Ovary (tissue), 9 donors: Measurements from ENCODE around the gene CASTOR1. TPM values are rescaled to one million over a fixed set of nuclear protein-coding genes. Genes with fewer than 3 reads are reported as not detected.
A peak's percentile ranks its signal among the peaks of the same experiment; 100 is the strongest.

Experiments
- DNase-seq, 5 donors: peaks; one replicate each; pipeline ENCODE4 v3.0.0-alpha.2; 2019 to 2020
- H3K27ac ChIP-seq, 2 donors: fragments of 200-600 bp; one replicate each; pipeline versions ENCODE4 v1.5.1 to v1.8.0; 2019 to 2022
- H3K27me3 ChIP-seq: fragments of 200-600 bp; one replicate; pipeline ENCODE4 v1.8.0; 2022
- H3K36me3 ChIP-seq: fragments of 200-600 bp; sonication (generic); one replicate; pipeline ENCODE4 v1.5.1; 2019
- H3K4me1 ChIP-seq: one replicate; pipeline ENCODE4 v1.8.1; 2013; ENCODE audit warnings: mild to moderate bottlenecking, moderate library complexity; ENCODE audit not compliant: insufficient read depth
- H3K4me3 ChIP-seq: fragments of 200-600 bp; sonication (generic); one replicate; pipeline ENCODE4 v1.5.1; 2017
- H3K9me3 ChIP-seq, 2 donors: fragments of 200-600 bp in 1 of 2; sonication (generic) in 1 of 2; one replicate each; pipeline versions ENCODE4 v1.5.1 to v1.8.1; 2013 to 2019; ENCODE audit warnings: mild to moderate bottlenecking in 1 of 2, moderate library complexity in 1 of 2
- EP300 ChIP-seq: sonication (generic); formaldehyde crosslinking; IDR thresholded peaks from one replicate; pipeline ENCODE4 v1.6.1; 2017; ENCODE audit warnings: antibody characterized with exemption
- POLR2A ChIP-seq: fragments of 450-650 bp; IDR thresholded peaks from one replicate; pipeline ENCODE4 v1.6.1; 2017; ENCODE audit warnings: antibody characterized with exemption, mild to moderate bottlenecking, moderate library complexity
- WGBS, 3 donors: extraction: QIAGEN DNeasy Blood & Tissue Kit in 1 of 3; methylation state at CpG; one replicate each; pipeline versions ENCODE4 v1.1.5 to v1.1.7; 2013 to 2017; 5-methylcytosine and 5-hydroxymethylcytosine counted together
- intact Hi-C, 4 donors: fragments of 100-400 bp; cut with DNase I; formaldehyde crosslinking; loops; one replicate each; pipeline versions ENCODE4 v1.11.0 to v1.15.1; 2022 to 2023
- polyA plus RNA-seq, 2 donors: library from polyadenylated mRNA; stranded (reverse); fragments of 200-250 nt in 1 of 2; fragments of 350-450 nt in 1 of 2; fragmentation: Illumina TruSeq in 1 of 2; extraction: RNeasy Lipid Tissue Mini Kit (QIAGEN cat#74804) in 1 of 2; gene quantifications; one replicate each; pipeline ENCODE4 v1.2.3, GENCODE V29; 2013 to 2014
- total RNA-seq, 7 donors: library from RNA; depleted of rRNA in 2 of 7; stranded (reverse); fragments of >200 nt in 2 of 7; fragmentation: NEBNext Ultra II Directional in 3 of 7; extraction: Animal tissue kit (Norgen Biotek cat#: 25700) in 3 of 7; gene quantifications; one replicate each; pipeline versions ENCODE4 v1.1.0 to v1.2.4, GENCODE V29; 2016 to 2023
- TF ChIP-seq, protein P1 (sequence below), 3 donors: fragments of 450-650 bp in 2 of 3; fragments of 200-600 bp in 1 of 3; IDR thresholded peaks; one replicate each; pipeline versions ENCODE4 v1.5.1 to v1.8.0; 2016 to 2022; ENCODE audit warnings: antibody characterized with exemption in 3 of 3, mild to moderate bottlenecking in 1 of 3
- donor health status: DM: no; HTN: no; CAD: no; lungs with moderate emphysema.
- donor health status: DM: no; HTN: no; CAD: no.
- donor health status: Bipolar disorder and iron deficiency.
- donor health status: DM: yes; HTN: yes; CAD: no.
- donor health status: DM: no; HTN: no; CAD: no.
- donor health status: DM: yes; HTN: yes; CAD: no.

CASTOR1 gene
- total and polyA plus RNA-seq, 9 donors = 3.1 to 31.2 (median 20.6) TPM

DNA sequence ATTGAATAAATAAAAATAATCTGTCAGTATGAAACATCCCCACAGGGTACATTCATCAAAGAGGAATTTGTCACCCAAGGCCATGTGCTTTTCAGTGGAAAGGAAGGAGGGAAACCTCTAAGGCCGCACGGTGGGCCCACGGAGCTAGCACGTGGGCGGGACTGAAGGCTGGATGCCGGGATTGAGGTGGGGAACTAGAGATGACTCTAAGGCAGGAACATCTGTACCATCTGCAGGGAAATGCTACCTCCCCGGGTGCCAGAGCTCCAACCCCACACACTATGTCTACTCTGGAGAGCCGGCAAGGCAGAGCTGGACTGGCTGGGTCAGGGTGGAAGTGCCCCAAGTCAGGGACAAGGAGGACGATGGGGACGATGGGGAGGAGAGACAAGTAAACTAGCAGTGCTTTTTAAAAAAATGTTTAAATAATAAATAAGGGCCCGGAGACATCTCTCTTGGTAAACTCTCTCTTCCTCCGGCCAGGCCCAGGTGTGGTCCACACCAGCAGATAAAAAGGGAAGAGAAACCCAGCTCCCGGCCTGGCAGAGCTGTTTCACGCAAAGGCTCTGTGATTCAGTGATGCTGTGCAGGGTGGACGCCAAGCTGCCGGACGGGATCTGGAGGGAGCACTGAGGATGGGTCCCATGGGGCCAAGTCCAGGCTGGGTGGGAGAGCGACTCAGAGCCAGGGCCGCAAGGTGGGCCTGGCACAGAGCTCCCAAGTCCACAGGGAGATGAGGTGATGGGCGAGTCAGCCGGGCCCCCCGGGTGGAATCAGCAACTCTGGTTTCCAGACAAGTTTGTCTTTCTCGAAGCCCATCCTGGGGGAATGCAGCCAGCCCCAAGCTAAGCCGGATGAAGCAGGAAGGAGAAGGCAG lies 48.5 kb downstream of the CASTOR1 start:
- 75 to 80% (median 78%) methylated on average over 24 of the region's 24 CpGs for WGBS, 3 donors
- intact Hi-C loops = loop anchor here in 1 of 4 donors (5.0 kb wide), 1 partner anchor 33 kb away; no protein-coding TSS in a partner anchor
- no peak for DNase-seq
- TF ChIP-seq EP300 (no peak), POLR2A (no peak)
- TF ChIP-seq, protein P1, sequence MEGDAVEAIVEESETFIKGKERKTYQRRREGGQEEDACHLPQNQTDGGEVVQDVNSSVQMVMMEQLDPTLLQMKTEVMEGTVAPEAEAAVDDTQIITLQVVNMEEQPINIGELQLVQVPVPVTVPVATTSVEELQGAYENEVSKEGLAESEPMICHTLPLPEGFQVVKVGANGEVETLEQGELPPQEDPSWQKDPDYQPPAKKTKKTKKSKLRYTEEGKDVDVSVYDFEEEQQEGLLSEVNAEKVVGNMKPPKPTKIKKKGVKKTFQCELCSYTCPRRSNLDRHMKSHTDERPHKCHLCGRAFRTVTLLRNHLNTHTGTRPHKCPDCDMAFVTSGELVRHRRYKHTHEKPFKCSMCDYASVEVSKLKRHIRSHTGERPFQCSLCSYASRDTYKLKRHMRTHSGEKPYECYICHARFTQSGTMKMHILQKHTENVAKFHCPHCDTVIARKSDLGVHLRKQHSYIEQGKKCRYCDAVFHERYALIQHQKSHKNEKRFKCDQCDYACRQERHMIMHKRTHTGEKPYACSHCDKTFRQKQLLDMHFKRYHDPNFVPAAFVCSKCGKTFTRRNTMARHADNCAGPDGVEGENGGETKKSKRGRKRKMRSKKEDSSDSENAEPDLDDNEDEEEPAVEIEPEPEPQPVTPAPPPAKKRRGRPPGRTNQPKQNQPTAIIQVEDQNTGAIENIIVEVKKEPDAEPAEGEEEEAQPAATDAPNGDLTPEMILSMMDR (IDR thresholded peaks at IDR 0.05) = no peak
- peaks cover 8% of the 10 kb centered on the region for H3K4me1 ChIP-seq
- H3K27ac ChIP-seq = no peak overlapping the region
- no peak overlapping the region for H3K4me3 ChIP-seq
- no peaks in the 10 kb centered on the region for H3K27me3 ChIP-seq
- H3K36me3 ChIP-seq = no peaks in the 10 kb centered on the region
- H3K9me3 ChIP-seq = no peaks in the 10 kb centered on the region

DNA sequence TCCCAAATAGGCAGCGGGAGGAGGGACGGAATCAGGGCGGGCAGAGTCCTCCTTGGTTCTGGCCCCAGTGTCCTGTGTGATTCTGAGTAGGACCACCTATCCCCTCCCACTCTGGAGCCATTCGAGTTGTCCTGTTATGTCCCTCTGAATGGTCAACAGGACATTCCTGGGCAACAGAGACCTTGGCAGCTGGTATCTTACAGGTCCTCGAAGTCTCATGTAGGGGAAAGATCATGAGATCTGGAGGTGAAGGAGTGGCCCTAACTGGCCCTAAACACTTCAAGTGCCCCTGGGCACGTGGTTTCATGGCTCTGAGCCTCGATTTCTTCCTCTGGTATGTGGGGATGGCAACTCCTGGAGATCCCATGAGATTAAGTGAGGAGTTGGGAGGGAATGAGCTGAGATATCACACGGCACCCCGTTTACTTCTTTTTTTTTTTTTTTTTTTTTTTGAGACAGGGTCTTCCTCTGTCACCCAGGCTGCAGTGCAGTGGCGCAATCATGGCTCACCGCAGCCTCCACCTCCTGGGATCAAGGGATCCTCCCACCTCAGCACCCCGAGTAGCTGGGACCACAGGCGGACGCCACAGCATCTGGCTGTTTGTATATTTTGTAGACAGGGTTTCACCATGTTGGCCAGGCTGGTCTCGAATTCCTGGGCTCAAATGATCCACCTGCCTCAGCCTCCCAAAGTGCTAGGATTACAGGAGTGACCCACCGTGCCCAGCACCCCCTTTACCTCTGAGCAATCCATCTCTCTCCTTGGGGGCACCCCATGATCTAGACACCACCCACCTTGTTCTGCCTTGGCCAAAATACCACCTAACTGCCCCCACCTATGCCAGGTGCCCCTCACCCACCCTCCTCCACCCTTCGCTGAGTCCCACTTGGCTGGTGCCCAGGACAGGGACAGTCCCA lies 49.6 kb downstream of the CASTOR1 start:
- no peaks in the 10 kb centered on the region for H3K9me3 ChIP-seq
- intact Hi-C loops = loop anchor here in 1 of 4 donors (5.0 kb wide), 1 partner anchor 32 kb away; no protein-coding TSS in a partner anchor
- no peak overlapping the region for H3K27ac ChIP-seq
- no peak for DNase-seq
- no peak overlapping the region for H3K4me3 ChIP-seq
- H3K27me3 ChIP-seq = no peaks in the 10 kb centered on the region
- H3K4me1 ChIP-seq = peaks cover 5% of the 10 kb centered on the region
- 70 to 83% (median 76%) methylated on average over 17 of the region's 17 CpGs for WGBS, 3 donors
- TF ChIP-seq, protein P1 (IDR thresholded peaks at IDR 0.05) = no peak
- TF ChIP-seq POLR2A (no peak), EP300 (no peak)
- H3K36me3 ChIP-seq = no peaks in the 10 kb centered on the region

DNA sequence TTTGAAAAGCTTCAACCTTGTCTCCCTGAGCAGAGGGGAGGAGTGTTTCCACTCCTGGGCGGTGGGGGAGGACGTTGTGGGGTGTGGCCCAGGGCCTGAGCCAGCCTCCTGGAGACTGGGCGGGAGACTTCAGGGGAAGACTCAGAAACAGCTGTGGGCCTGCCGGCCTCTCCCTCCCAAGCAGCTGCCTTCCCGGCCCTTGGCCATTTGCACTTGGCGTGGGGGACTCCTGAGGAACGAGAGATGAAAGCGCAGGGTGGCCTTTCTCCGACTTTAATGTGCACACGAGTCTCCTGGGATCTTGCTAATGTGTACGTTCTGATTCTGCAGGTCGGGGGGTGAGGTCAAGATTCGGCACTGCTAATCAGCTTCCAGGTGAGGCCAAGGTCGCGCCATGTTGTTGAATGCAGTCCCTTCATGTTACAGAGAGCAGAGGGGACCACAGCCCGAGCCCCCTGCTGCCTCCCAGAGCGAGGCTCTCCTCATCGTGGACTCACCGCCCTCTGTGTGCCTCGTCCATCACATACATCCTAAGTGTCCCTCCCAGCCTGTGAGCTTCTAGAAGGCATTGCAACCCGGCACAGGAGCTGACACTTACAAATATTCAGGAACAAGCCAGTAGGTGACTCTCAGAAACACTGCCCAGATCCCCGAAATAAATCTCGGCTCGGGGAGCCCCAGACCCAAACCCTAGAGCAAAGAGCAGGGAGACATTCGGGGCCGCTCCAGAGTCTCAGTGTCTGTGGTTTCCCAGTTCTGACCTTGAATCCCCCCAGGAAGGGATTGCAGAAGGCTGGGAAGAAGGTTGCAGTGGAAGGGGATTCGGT lies 50.4 kb downstream of the CASTOR1 start:
- WGBS, 3 donors = 29 to 37% (median 36%) methylated on average over 27 of the region's 27 CpGs
- intact Hi-C loops = no loop called here
- H3K27me3 ChIP-seq = no peaks in the 10 kb centered on the region
- peak overlapping the region in 1 of 2 donors; percentile 3 for H3K27ac ChIP-seq
- no peak overlapping the region for H3K4me3 ChIP-seq
- peak; percentile 59 to 82 (median 70) for DNase-seq
- no peaks in the 10 kb centered on the region for H3K36me3 ChIP-seq
- H3K9me3 ChIP-seq = no peaks in the 10 kb centered on the region
- TF ChIP-seq, protein P1 (IDR thresholded peaks at IDR 0.05) = no peak
- peaks cover 5% of the 10 kb centered on the region for H3K4me1 ChIP-seq

DNA sequence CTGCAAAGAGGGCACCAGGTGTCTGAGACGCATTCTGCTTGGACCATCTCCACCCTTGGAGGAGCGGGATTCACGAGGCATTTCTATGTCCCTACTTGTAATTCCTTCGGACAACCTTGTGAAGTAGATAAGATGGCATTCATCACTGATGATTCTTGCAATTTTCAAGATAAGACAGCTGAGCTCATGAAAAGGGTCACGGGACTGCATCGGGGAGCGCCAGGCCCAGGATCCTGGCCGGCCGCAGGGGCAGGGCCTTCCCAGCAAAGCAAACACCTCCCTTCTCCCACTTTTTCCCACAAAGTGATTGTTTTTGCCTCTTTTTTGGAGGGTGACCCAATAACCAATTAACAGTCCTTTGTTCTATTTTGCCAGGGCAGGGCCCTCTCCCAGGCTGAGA lies 51.2 kb downstream of the CASTOR1 start:
- DNase-seq = no peak
- H3K4me1 ChIP-seq = peaks cover 5% of the 10 kb centered on the region
- H3K9me3 ChIP-seq = no peaks in the 10 kb centered on the region
- peak overlapping the region in 1 of 2 donors; percentile 3 for H3K27ac ChIP-seq
- TF ChIP-seq, protein P1 (IDR thresholded peaks at IDR 0.05) = no peak
- TF ChIP-seq POLR2A = no peak
- TF ChIP-seq EP300 = no peak
- WGBS, 3 donors = 56 to 74% (median 74%) methylated on average over 9 of the region's 9 CpGs
- no peak overlapping the region for H3K4me3 ChIP-seq
- intact Hi-C loops = no loop called here
- H3K36me3 ChIP-seq = no peaks in the 10 kb centered on the region
- no peaks in the 10 kb centered on the region for H3K27me3 ChIP-seq
